Nephron (organoid): ENCODE data around the gene MRPL1.

Experiments used
- H3K27ac Mint-ChIP-seq, 3 experiments: 2 replicates each; pipeline ENCODE4 v1.8.0; 2020; ENCODE audit warnings: mixed read lengths in 3 of 3, mild to moderate bottlenecking in 2 of 3, moderate library complexity in 1 of 3
- H3K27me3 Mint-ChIP-seq: 2 replicates; pipeline ENCODE4 v1.8.0; 2021; ENCODE audit warnings: low read depth, mild to moderate bottlenecking, moderate library complexity, mixed read lengths
- H3K36me3 Mint-ChIP-seq: 2 replicates; pipeline ENCODE4 v1.8.0; 2020; ENCODE audit warnings: low read depth, mixed read lengths
- H3K4me1 Mint-ChIP-seq: 2 replicates; pipeline ENCODE4 v1.8.0; 2020; ENCODE audit warnings: mixed read lengths
- H3K4me3 Mint-ChIP-seq, 3 experiments: 2 replicates each; pipeline ENCODE4 v1.8.0; 2020; ENCODE audit warnings: mild to moderate bottlenecking in 3 of 3, mixed read lengths in 3 of 3, moderate library complexity in 2 of 3
- H3K9me3 Mint-ChIP-seq: 2 replicates; pipeline ENCODE4 v1.8.0; 2020; ENCODE audit warnings: mixed read lengths
- TF ChIP-seq, protein P1 (sequence below), 3 experiments: fragments of 200-600 bp; sonication (generic); IDR thresholded peaks; one replicate each; pipeline ENCODE4 v1.5.0; 2021; ENCODE audit warnings: antibody characterized with exemption in 3 of 3; ENCODE audit not compliant: unreplicated experiment in 3 of 3

MRPL1 gene

DNA sequence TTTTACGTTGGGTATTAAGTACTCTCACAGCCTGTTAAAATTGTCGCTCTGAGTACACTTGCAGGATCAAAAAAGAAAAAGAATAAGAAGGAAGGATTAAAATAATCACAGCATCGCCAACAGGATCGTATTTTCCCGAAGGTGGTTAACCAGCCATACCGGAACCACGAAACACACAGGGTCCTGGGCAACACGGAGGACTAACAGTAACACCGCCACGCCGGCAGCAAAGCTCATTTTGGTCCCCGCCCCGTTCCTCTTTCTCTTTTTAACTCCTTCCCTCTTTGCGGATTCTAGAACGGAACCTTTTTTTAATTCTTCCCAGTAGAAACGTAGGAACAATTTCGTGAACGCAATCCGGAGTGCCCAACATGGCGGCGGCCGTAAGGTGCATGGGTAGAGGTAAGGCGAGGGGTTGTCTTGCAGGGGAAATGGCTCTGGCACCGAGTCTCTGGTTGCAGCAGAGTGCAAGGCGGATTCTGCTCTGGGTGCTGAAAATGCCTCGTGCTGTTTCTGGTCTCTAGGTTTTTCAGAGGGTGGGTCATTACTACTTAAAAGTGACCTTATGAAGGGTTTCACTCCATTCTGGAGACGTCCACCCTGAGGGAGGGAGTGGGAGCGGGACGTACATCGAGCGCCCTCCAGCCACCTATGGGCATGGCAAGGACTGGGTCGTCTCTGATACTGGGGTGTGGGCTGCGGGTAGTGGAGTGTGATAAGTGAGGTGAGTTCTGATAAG, at the start of gene MRPL1:
Gene MRPL1 (plus strand): TSS at position 353 of the 739 bp plus-strand sequence. CDS start 19 bp downstream, at position 372.
- Mint-ChIP-seq H3K27ac (peak within 1 kb of the TSS; percentile 100), H3K4me1 (peaks cover 25% of the 10 kb centered on the region), H3K36me3 (peaks cover 11% of the 10 kb centered on the region), H3K27me3 (no peaks in the 10 kb centered on the region), H3K9me3 (no peaks in the 10 kb centered on the region), H3K4me3 (peak within 1 kb of the TSS; percentile 93 to 96 (median 94))
- TF ChIP-seq, protein P1, sequence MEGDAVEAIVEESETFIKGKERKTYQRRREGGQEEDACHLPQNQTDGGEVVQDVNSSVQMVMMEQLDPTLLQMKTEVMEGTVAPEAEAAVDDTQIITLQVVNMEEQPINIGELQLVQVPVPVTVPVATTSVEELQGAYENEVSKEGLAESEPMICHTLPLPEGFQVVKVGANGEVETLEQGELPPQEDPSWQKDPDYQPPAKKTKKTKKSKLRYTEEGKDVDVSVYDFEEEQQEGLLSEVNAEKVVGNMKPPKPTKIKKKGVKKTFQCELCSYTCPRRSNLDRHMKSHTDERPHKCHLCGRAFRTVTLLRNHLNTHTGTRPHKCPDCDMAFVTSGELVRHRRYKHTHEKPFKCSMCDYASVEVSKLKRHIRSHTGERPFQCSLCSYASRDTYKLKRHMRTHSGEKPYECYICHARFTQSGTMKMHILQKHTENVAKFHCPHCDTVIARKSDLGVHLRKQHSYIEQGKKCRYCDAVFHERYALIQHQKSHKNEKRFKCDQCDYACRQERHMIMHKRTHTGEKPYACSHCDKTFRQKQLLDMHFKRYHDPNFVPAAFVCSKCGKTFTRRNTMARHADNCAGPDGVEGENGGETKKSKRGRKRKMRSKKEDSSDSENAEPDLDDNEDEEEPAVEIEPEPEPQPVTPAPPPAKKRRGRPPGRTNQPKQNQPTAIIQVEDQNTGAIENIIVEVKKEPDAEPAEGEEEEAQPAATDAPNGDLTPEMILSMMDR (IDR thresholded peaks at IDR 0.05; ENCODE audit: unreplicated experiment in 3 of 3): peak in 1 of 3 experiments; percentile 12

GRCh38 chr4:77815636-77816035, 47.0 kb upstream of the MRPL1 start:
- Mint-ChIP-seq H3K27ac (peak overlapping the region in 1 of 3 experiments; percentile 44), H3K9me3 (no peaks in the 10 kb centered on the region), H3K4me3 (peak overlapping the region in 1 of 3 experiments; percentile 8), H3K4me1 (peaks cover 38% of the 10 kb centered on the region), H3K36me3 (no peaks in the 10 kb centered on the region), H3K27me3 (no peaks in the 10 kb centered on the region)
- TF ChIP-seq, protein P1 (IDR thresholded peaks at IDR 0.05; ENCODE audit: unreplicated experiment in 3 of 3): no peak

DNA sequence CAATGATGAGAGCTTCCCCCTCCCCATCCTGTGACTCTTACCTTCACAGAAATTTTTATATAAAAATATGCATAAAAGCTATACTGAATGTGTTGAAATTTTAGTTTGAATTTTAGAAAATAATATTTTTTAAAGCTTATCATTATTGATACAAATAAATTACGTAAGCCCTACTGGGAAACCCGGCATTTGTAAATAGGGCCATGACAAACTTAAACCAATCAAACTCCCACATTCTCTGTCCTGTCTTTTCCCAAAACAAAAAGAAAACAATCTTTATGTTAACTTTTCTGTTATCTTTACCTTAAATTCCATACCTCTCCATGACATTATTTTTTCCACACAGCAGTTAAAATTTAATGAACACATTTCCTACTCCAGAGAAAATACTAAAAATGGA, 46.1 kb upstream of the MRPL1 start:
- Mint-ChIP-seq H3K4me3 (peak overlapping the region; percentile 45 to 70 (median 47)), H3K27ac (no peak overlapping the region), H3K4me1 (peaks cover 44% of the 10 kb centered on the region), H3K36me3 (no peaks in the 10 kb centered on the region), H3K9me3 (no peaks in the 10 kb centered on the region), H3K27me3 (no peaks in the 10 kb centered on the region)
- TF ChIP-seq, protein P1 (IDR thresholded peaks at IDR 0.05; ENCODE audit: unreplicated experiment in 3 of 3): no peak

GRCh38 chr4:77817304-77818072, 45.1 kb upstream of the MRPL1 start:
- H3K4me1 Mint-ChIP-seq: peaks cover 49% of the 10 kb centered on the region
- TF ChIP-seq, protein P1 (IDR thresholded peaks at IDR 0.05; ENCODE audit: unreplicated experiment in 3 of 3): no peak
- H3K9me3 Mint-ChIP-seq: no peaks in the 10 kb centered on the region
- peak overlapping the region; percentile 98 to 99 (median 99) for H3K27ac Mint-ChIP-seq
- H3K27me3 Mint-ChIP-seq: no peaks in the 10 kb centered on the region
- peak overlapping the region; percentile 90 to 94 (median 93) for H3K4me3 Mint-ChIP-seq
- H3K36me3 Mint-ChIP-seq: no peaks in the 10 kb centered on the region

DNA sequence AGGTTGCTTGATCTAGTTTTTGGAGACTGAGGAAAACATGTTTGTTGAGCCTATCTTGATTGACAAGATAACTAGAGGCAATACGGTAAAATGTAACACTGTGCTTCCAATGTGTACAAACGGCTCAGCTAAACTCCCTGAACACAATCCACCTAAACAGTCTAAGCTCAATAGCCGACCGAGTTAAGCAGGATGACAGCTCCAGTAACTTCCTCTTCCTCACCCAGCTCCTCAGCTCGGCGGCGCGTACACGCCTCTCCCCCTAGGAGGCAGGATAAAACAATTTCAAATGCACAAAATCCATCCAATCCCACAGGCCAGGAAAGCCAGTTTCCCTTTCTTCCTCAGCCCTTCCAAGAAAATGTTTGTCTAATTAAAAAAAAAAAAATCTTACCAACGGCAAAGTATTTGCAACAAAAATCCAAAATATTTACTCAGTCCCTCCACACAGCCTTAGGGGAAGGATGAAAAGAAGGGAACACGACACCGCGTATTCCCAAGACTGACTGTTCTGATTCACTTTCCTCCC, 44.5 kb upstream of the MRPL1 start:
- Mint-ChIP-seq H3K36me3 (no peaks in the 10 kb centered on the region), H3K4me3 (peak overlapping the region; percentile 90 to 94 (median 93)), H3K27me3 (no peaks in the 10 kb centered on the region), H3K4me1 (peaks cover 49% of the 10 kb centered on the region), H3K9me3 (no peaks in the 10 kb centered on the region), H3K27ac (peak overlapping the region; percentile 98 to 99 (median 99))
- TF ChIP-seq, protein P1 (IDR thresholded peaks at IDR 0.05; ENCODE audit: unreplicated experiment in 3 of 3): peak; percentile 48 to 61 (median 51)
